Thymus (tissue), 11 donors: ENCODE results near the gene TENT5C. TPM values are rescaled to one million over a fixed set of nuclear protein-coding genes. Genes with fewer than 3 reads are reported as not detected.

ENCODE experiments used
- DNase-seq, 9 donors: peaks; one replicate each; pipeline ENCODE4 v3.0.0-alpha.2; 2013; ENCODE audit warnings: low spot score in 9 of 9, low read depth in 6 of 9, missing footprints in 1 of 9
- H3K27ac ChIP-seq, 2 donors: one replicate each; pipeline ENCODE4 v1.5.1; 2013; ENCODE audit warnings: control low read depth in 1 of 2, low read depth in 1 of 2, low read length in 1 of 2, mild to moderate bottlenecking in 1 of 2, moderate library complexity in 1 of 2
- H3K27me3 ChIP-seq, 2 donors: one replicate each; pipeline ENCODE4 v1.5.1; 2013; ENCODE audit warnings: low read length in 1 of 2; ENCODE audit not compliant: control insufficient read depth in 2 of 2, insufficient read depth in 1 of 2
- H3K36me3 ChIP-seq, 2 donors: one replicate each; pipeline ENCODE4 v1.5.1; 2013; ENCODE audit warnings: low read length in 1 of 2, mild to moderate bottlenecking in 1 of 2, moderate library complexity in 1 of 2; ENCODE audit not compliant: control insufficient read depth in 2 of 2, insufficient read depth in 2 of 2
- H3K4me1 ChIP-seq, 2 donors: one replicate each; pipeline ENCODE4 v1.5.1; 2013; ENCODE audit warnings: low read length in 2 of 2; ENCODE audit not compliant: control insufficient read depth in 2 of 2, insufficient read depth in 2 of 2
- H3K4me3 ChIP-seq, 2 donors: one replicate each; pipeline ENCODE4 v1.5.1; 2013; ENCODE audit warnings: low read length in 2 of 2, control low read depth in 1 of 2, mild to moderate bottlenecking in 1 of 2
- H3K9me3 ChIP-seq, 2 donors: one replicate each; pipeline ENCODE4 v1.5.1; 2013; ENCODE audit warnings: low read length in 1 of 2, mild to moderate bottlenecking in 1 of 2; ENCODE audit not compliant: control insufficient read depth in 2 of 2, insufficient read depth in 1 of 2
- WGBS: extraction: QIAGEN DNeasy Blood & Tissue Kit; methylation state at CpG from one replicate; pipeline ENCODE4 v1.1.7; 2013; 5-methylcytosine and 5-hydroxymethylcytosine counted together
- polyA plus RNA-seq: library from polyadenylated mRNA; stranded (reverse); fragments of 200-250 nt; gene quantifications from one replicate; pipeline ENCODE4 v1.2.3, GENCODE V29; 2013
- total RNA-seq: library from RNA; stranded (reverse); fragments of 120-200 nt; gene quantifications from one replicate; pipeline ENCODE4 v1.2.4, GENCODE V29; 2013
- donor health status: healthy.

Gene TENT5C
- total and polyA plus RNA-seq, 2 donors = 2.5 to 3.7 TPM

GRCh38 chr1:117577191-117577885, 28.5 kb upstream of the TENT5C start:
- no peak overlapping the region for H3K27ac ChIP-seq
- DNase-seq = no peak
- no peaks in the 10 kb centered on the region for H3K36me3 ChIP-seq
- H3K27me3 ChIP-seq = no peaks in the 10 kb centered on the region
- H3K4me1 ChIP-seq = no peaks in the 10 kb centered on the region
- no peaks in the 10 kb centered on the region for H3K9me3 ChIP-seq
- WGBS = 95% methylated on average over 2 of the region's 2 CpGs
- H3K4me3 ChIP-seq = no peak overlapping the region

GRCh38 chr1:117578466-117578865, 27.4 kb upstream of the TENT5C start:
- Histone ChIP-seq H3K9me3 (no peaks in the 10 kb centered on the region), H3K4me3 (no peak overlapping the region), H3K27me3 (no peaks in the 10 kb centered on the region), H3K36me3 (no peaks in the 10 kb centered on the region), H3K4me1 (no peaks in the 10 kb centered on the region), H3K27ac (no peak overlapping the region)
- DNase-seq = no peak
- WGBS = 95% methylated on average over 4 of the region's 4 CpGs

- 94% methylated on average over 10 of the region's 10 CpGs for WGBS
- DNase-seq = no peak
Observed at GRCh38 chr1:117579221-117579906, 26.5 kb upstream of the TENT5C start.

GRCh38 chr1:117580436-117580835, 25.4 kb upstream of the TENT5C start:
- DNase-seq = no peak
- Histone ChIP-seq H3K36me3 (no peaks in the 10 kb centered on the region), H3K4me1 (no peaks in the 10 kb centered on the region), H3K9me3 (no peaks in the 10 kb centered on the region), H3K4me3 (no peak overlapping the region), H3K27ac (no peak overlapping the region), H3K27me3 (no peaks in the 10 kb centered on the region)
- WGBS = 77% methylated on average over 3 of the region's 3 CpGs

More at GRCh38 chr1:117579221-117579906, 26.5 kb upstream of the TENT5C start:
- Histone ChIP-seq H3K4me1 (no peaks in the 10 kb centered on the region), H3K27me3 (no peaks in the 10 kb centered on the region), H3K9me3 (no peaks in the 10 kb centered on the region), H3K4me3 (no peak overlapping the region), H3K27ac (no peak overlapping the region), H3K36me3 (no peaks in the 10 kb centered on the region)

GRCh38 chr1:117580882-117581281, 25.0 kb upstream of the TENT5C start:
- WGBS = 87% methylated on average over 2 of the region's 2 CpGs
- Histone ChIP-seq H3K27me3 (no peaks in the 10 kb centered on the region), H3K4me1 (no peaks in the 10 kb centered on the region), H3K9me3 (no peaks in the 10 kb centered on the region), H3K36me3 (no peaks in the 10 kb centered on the region), H3K27ac (no peak overlapping the region), H3K4me3 (no peak overlapping the region)
- DNase-seq = no peak

- 91% methylated on average over 10 of the region's 10 CpGs for WGBS
- Histone ChIP-seq H3K4me1 (no peaks in the 10 kb centered on the region), H3K27me3 (no peaks in the 10 kb centered on the region), H3K27ac (no peak overlapping the region), H3K4me3 (no peak overlapping the region), H3K9me3 (no peaks in the 10 kb centered on the region), H3K36me3 (no peaks in the 10 kb centered on the region)
- DNase-seq = no peak
Observed at GRCh38 chr1:117581391-117581943, 24.4 kb upstream of the TENT5C start.

GRCh38 chr1:117582451-117582850, 23.4 kb upstream of the TENT5C start:
- DNase-seq = no peak
- Histone ChIP-seq H3K27ac (no peak overlapping the region), H3K36me3 (no peaks in the 10 kb centered on the region), H3K27me3 (no peaks in the 10 kb centered on the region), H3K9me3 (no peaks in the 10 kb centered on the region), H3K4me1 (no peaks in the 10 kb centered on the region), H3K4me3 (no peak overlapping the region)
- 79% methylated on average over 3 of the region's 3 CpGs for WGBS

- WGBS = 97% methylated on average over 6 of the region's 6 CpGs
- no peaks in the 10 kb centered on the region for H3K4me1 ChIP-seq
- H3K27ac ChIP-seq = no peak overlapping the region
- H3K9me3 ChIP-seq = no peaks in the 10 kb centered on the region
- H3K36me3 ChIP-seq = no peaks in the 10 kb centered on the region
- H3K27me3 ChIP-seq = no peaks in the 10 kb centered on the region
- H3K4me3 ChIP-seq = no peak overlapping the region
- no peak for DNase-seq
Observed at GRCh38 chr1:117583247-117583646, 22.6 kb upstream of the TENT5C start.

GRCh38 chr1:117584181-117584580, 21.7 kb upstream of the TENT5C start:
- Histone ChIP-seq H3K4me3 (no peak overlapping the region), H3K4me1 (no peaks in the 10 kb centered on the region), H3K36me3 (no peaks in the 10 kb centered on the region), H3K27me3 (no peaks in the 10 kb centered on the region), H3K27ac (no peak overlapping the region), H3K9me3 (no peaks in the 10 kb centered on the region)
- no peak for DNase-seq
- 98% methylated on average over 6 of the region's 6 CpGs for WGBS
